HEK293 (cell line): ENCODE data around the gene SLC48A1.

Experiments
- CTCF ChIA-PET: fragments of 350-600 bp; formaldehyde crosslinking; extraction: SDS; loops from one replicate; lab custom pipeline; 2021; ENCODE audit warnings: antibody characterized with exemption; lab: Yijun Ruan, JAX
- POLR2A ChIA-PET: fragments of 300-600 bp; formaldehyde crosslinking; extraction: SDS; loops from one replicate; lab custom pipeline; 2020; ENCODE audit warnings: antibody characterized with exemption, inconsistent platforms; lab: Yijun Ruan, JAX
- H3K27ac ChIP-seq: fragments of 200-500 bp; sonication (Bioruptor generic); 2 replicates; pipeline ENCODE4 v1.5.1; 2014; ENCODE audit warnings: low read depth, low read length, control low read depth, inconsistent platforms; ENCODE audit errors: extremely low read depth
- H3K36me3 ChIP-seq, 2 experiments: fragments of 200-500 bp in 1 of 2; sonication (Bioruptor generic) in 1 of 2; 1 replicate in 1 of 2; 2 replicates in 1 of 2; pipeline ENCODE4 v1.5.1; 2014 to 2017; ENCODE audit warnings: inconsistent platforms in 2 of 2, low read length in 2 of 2; ENCODE audit not compliant: control insufficient read depth in 2 of 2, insufficient read depth in 1 of 2
- H3K4me1 ChIP-seq: fragments of 200-500 bp; sonication (Bioruptor generic); 2 replicates; pipeline ENCODE4 v1.5.1; 2014; ENCODE audit warnings: mild to moderate bottlenecking, low read length, inconsistent platforms; ENCODE audit not compliant: control insufficient read depth, insufficient read depth
- H3K4me3 ChIP-seq: 2 replicates; pipeline ENCODE4 v1.5.1; 2011; ENCODE audit warnings: low read depth, mild to moderate bottlenecking, control low read depth, low read length, moderate library complexity
- H3K9me3 ChIP-seq: fragments of 200-500 bp; sonication (Bioruptor generic); 2 replicates; pipeline ENCODE4 v1.5.1; 2014; ENCODE audit warnings: low read depth, low read length, inconsistent platforms; ENCODE audit not compliant: control insufficient read depth, insufficient read depth
- EGR2 ChIP-seq: fragments of 450-650 bp; formaldehyde crosslinking; IDR thresholded peaks from 2 replicates; pipeline ENCODE4 v1.5.1; 2016; ENCODE audit warnings: low read depth, missing biosample characterization, missing genetic modification characterization
- RBAK ChIP-seq: fragments of 450-650 bp; formaldehyde crosslinking; IDR thresholded peaks from 2 replicates; pipeline ENCODE4 v1.5.1; 2016; ENCODE audit warnings: missing biosample characterization, missing genetic modification characterization
- SCRT1 ChIP-seq: fragments of 450-650 bp; formaldehyde crosslinking; IDR thresholded peaks from 2 replicates; pipeline ENCODE4 v1.5.1; 2016; ENCODE audit warnings: missing biosample characterization, missing genetic modification characterization, borderline replicate concordance
- SCRT2 ChIP-seq: fragments of 450-650 bp; formaldehyde crosslinking; IDR thresholded peaks from 2 replicates; pipeline ENCODE4 v1.5.1; 2016; ENCODE audit warnings: missing biosample characterization, missing genetic modification characterization
- ZBTB20 ChIP-seq: fragments of 450-650 bp; formaldehyde crosslinking; IDR thresholded peaks from 2 replicates; pipeline ENCODE4 v1.5.1; 2016; ENCODE audit warnings: missing biosample characterization, missing genetic modification characterization
- ZBTB48 ChIP-seq: fragments of 450-650 bp; formaldehyde crosslinking; IDR thresholded peaks from 2 replicates; pipeline ENCODE4 v1.5.1; 2016; ENCODE audit warnings: missing biosample characterization, missing genetic modification characterization
- ZBTB8A ChIP-seq: fragments of 450-650 bp; formaldehyde crosslinking; IDR thresholded peaks from 2 replicates; pipeline ENCODE4 v1.5.1; 2016; ENCODE audit warnings: missing biosample characterization, missing genetic modification characterization
- ZFHX2 ChIP-seq: fragments of 450-650 bp; formaldehyde crosslinking; conservative IDR thresholded peaks from 2 replicates; pipeline ENCODE4 v1.5.1; 2016; ENCODE audit warnings: missing biosample characterization, missing genetic modification characterization
- ZNF146 ChIP-seq: fragments of 450-650 bp; formaldehyde crosslinking; IDR thresholded peaks from 2 replicates; pipeline ENCODE4 v1.5.1; 2016; ENCODE audit warnings: missing biosample characterization, missing genetic modification characterization
- ZNF211 ChIP-seq: fragments of 450-650 bp; formaldehyde crosslinking; IDR thresholded peaks from 2 replicates; pipeline ENCODE4 v1.5.1; 2016; ENCODE audit warnings: low read depth, missing biosample characterization, missing genetic modification characterization
- ZNF341 ChIP-seq: fragments of 450-650 bp; formaldehyde crosslinking; IDR thresholded peaks from 2 replicates; pipeline ENCODE4; 2016; ENCODE audit warnings: low read depth, missing biosample characterization, missing genetic modification characterization
- ZNF37A ChIP-seq: fragments of 450-650 bp; IDR thresholded peaks from 2 replicates; pipeline ENCODE4 v1.5.1; 2018; ENCODE audit warnings: missing biosample characterization, missing genetic modification characterization
- ZNF426 ChIP-seq: fragments of 450-650 bp; formaldehyde crosslinking; IDR thresholded peaks from 2 replicates; pipeline ENCODE4 v1.5.1; 2017; ENCODE audit warnings: missing biosample characterization, missing genetic modification characterization, mild to moderate bottlenecking, inconsistent platforms, moderate library complexity
- ZNF501 ChIP-seq: fragments of 450-650 bp; formaldehyde crosslinking; IDR thresholded peaks from 2 replicates; pipeline ENCODE4 v1.5.1; 2016; ENCODE audit warnings: missing biosample characterization, missing genetic modification characterization
- ZNF529 ChIP-seq: fragments of 450-650 bp; formaldehyde crosslinking; IDR thresholded peaks from 2 replicates; pipeline ENCODE4 v1.5.1; 2017; ENCODE audit warnings: missing genetic modification characterization, missing biosample characterization; ENCODE audit not compliant: insufficient replicate concordance
- ZNF660 ChIP-seq: fragments of 450-650 bp; IDR thresholded peaks from 2 replicates; pipeline ENCODE4 v1.5.1; 2018; ENCODE audit warnings: missing biosample characterization, mild to moderate bottlenecking, missing genetic modification characterization
- ZNF837 ChIP-seq: fragments of 450-650 bp; formaldehyde crosslinking; IDR thresholded peaks from 2 replicates; pipeline ENCODE4 v1.5.1; 2016; ENCODE audit warnings: missing biosample characterization, missing genetic modification characterization
- TF ChIP-seq, protein P1 (sequence below): fragments of 450-650 bp; formaldehyde crosslinking; IDR thresholded peaks from 2 replicates; pipeline ENCODE4 v1.5.1; 2016; ENCODE audit warnings: missing biosample characterization, missing genetic modification characterization
- TF ChIP-seq, protein P2 (sequence below): fragments of 450-650 bp; formaldehyde crosslinking; IDR thresholded peaks from 2 replicates; pipeline ENCODE4 v1.5.1; 2016; ENCODE audit warnings: missing biosample characterization, missing genetic modification characterization
- TF ChIP-seq, protein P3 (sequence below): fragments of 450-650 bp; formaldehyde crosslinking; IDR thresholded peaks from 2 replicates; pipeline ENCODE4 v1.5.1; 2017; ENCODE audit warnings: missing biosample characterization, missing genetic modification characterization
- TF ChIP-seq, protein P4 (sequence below): fragments of 450-650 bp; IDR thresholded peaks from 2 replicates; pipeline ENCODE4 v1.5.1; 2018; ENCODE audit warnings: missing biosample characterization, missing genetic modification characterization

Gene SLC48A1

DNA sequence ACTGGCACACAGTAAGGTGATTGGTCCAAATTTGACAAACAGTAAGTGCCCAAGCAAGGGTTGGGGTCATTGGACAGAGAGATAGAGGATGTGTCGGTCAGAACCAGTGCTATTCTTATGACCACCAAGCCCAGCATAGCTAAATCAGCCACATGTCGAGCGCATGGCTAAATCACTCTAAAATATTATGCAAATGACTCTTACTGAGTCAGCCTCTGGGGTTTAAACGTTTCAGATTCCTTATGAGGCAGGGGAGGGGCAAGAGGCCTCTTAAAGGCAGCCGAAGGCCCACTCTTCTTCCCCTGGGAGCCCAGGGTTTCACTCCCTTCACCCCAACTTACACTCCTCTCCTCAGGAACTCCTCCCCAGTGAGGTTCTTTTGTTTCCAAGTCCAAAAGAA, 47.1 kb upstream of the SLC48A1 start:
- Histone ChIP-seq H3K9me3 (no peaks in the 10 kb centered on the region), H3K27ac (no peak overlapping the region), H3K4me1 (no peaks in the 10 kb centered on the region), H3K4me3 (no peak overlapping the region), H3K36me3 (no peaks in the 10 kb centered on the region)
- ChIA-PET POLR2A (no interaction called here), CTCF (interaction anchor here (0.6 to 22.5 kb wide), 9 partner anchors 10 to 432 kb away, joined by 3 to 353 read pairs (median 4); partner anchors contain the start of gene ASB8)
- no peak for TF ChIP-seq ZBTB8A (tag by site-specific recombination)
- TF ChIP-seq, protein P1, sequence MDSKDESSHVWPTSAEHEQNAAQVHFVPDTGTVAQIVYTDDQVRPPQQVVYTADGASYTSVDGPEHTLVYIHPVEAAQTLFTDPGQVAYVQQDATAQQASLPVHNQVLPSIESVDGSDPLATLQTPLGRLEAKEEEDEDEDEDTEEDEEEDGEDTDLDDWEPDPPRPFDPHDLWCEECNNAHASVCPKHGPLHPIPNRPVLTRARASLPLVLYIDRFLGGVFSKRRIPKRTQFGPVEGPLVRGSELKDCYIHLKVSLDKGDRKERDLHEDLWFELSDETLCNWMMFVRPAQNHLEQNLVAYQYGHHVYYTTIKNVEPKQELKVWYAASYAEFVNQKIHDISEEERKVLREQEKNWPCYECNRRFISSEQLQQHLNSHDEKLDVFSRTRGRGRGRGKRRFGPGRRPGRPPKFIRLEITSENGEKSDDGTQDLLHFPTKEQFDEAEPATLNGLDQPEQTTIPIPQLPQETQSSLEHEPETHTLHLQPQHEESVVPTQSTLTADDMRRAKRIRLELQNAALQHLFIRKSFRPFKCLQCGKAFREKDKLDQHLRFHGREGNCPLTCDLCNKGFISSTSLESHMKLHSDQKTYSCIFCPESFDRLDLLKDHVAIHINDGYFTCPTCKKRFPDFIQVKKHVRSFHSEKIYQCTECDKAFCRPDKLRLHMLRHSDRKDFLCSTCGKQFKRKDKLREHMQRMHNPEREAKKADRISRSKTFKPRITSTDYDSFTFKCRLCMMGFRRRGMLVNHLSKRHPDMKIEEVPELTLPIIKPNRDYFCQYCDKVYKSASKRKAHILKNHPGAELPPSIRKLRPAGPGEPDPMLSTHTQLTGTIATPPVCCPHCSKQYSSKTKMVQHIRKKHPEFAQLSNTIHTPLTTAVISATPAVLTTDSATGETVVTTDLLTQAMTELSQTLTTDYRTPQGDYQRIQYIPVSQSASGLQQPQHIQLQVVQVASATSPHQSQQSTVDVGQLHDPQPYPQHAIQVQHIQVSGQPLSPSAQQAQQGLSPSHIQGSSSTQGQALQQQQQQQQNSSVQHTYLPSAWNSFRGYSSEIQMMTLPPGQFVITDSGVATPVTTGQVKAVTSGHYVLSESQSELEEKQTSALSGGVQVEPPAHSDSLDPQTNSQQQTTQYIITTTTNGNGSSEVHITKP (tag by site-specific recombination) = no peak
- TF ChIP-seq ZNF501 (tag by site-specific recombination) = no peak
- TF ChIP-seq ZFHX2 (tag by site-specific recombination) = no peak
- TF ChIP-seq, protein P2, sequence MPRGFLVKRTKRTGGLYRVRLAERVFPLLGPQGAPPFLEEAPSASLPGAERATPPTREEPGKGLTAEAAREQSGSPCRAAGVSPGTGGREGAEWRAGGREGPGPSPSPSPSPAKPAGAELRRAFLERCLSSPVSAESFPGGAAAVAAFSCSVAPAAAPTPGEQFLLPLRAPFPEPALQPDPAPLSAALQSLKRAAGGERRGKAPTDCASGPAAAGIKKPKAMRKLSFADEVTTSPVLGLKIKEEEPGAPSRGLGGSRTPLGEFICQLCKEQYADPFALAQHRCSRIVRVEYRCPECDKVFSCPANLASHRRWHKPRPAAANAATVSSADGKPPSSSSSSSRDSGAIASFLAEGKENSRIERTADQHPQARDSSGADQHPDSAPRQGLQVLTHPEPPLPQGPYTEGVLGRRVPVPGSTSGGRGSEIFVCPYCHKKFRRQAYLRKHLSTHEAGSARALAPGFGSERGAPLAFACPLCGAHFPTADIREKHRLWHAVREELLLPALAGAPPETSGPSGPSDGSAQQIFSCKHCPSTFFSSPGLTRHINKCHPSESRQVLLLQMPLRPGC (tag by site-specific recombination) = no peak
- no peak for TF ChIP-seq ZNF146
- TF ChIP-seq ZNF37A = no peak
- TF ChIP-seq ZNF837 (tag by site-specific recombination) = no peak
- no peak for TF ChIP-seq SCRT1 (tag by site-specific recombination)
- TF ChIP-seq ZNF341 = no peak
- TF ChIP-seq ZNF426 (tag by site-specific recombination) = no peak
- TF ChIP-seq RBAK (tag by site-specific recombination) = no peak
- TF ChIP-seq ZBTB48 (tag by site-specific recombination) = no peak
- TF ChIP-seq, protein P3, sequence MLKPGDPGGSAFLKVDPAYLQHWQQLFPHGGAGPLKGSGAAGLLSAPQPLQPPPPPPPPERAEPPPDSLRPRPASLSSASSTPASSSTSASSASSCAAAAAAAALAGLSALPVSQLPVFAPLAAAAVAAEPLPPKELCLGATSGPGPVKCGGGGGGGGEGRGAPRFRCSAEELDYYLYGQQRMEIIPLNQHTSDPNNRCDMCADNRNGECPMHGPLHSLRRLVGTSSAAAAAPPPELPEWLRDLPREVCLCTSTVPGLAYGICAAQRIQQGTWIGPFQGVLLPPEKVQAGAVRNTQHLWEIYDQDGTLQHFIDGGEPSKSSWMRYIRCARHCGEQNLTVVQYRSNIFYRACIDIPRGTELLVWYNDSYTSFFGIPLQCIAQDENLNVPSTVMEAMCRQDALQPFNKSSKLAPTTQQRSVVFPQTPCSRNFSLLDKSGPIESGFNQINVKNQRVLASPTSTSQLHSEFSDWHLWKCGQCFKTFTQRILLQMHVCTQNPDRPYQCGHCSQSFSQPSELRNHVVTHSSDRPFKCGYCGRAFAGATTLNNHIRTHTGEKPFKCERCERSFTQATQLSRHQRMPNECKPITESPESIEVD (tag by site-specific recombination) = no peak
- no peak for TF ChIP-seq ZNF660 (tag by site-specific recombination)
- TF ChIP-seq ZNF211 (tag by site-specific recombination) = no peak

DNA sequence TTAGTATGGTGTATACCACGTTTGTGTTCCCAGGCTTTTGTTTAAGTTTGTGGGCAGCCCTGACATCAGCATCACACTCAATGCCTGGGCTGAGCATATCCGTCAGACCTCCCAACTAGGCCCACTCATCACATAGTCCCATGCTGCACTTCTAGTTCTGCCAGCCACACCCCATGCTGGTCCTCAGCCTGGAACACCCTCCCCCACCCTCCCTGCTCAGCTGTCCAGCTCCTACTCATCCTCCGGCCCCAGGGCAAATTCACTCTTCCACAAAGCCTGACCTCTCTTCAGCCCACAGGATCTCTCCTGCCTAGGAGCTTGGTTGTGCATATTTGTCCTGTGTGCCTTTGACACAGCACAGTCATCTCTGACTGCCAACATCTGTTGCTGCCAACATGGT, 43.8 kb upstream of the SLC48A1 start:
- POLR2A ChIA-PET = no interaction called here
- CTCF ChIA-PET = interaction anchor here (1.2 to 22.5 kb wide), 4 partner anchors 13 to 109 kb away, joined by 5 to 353 read pairs (median 10); no protein-coding TSS in a partner anchor
- no peaks in the 10 kb centered on the region for H3K4me1 ChIP-seq
- TF ChIP-seq EGR2 (tag by site-specific recombination) = peak; percentile 83
- TF ChIP-seq ZBTB20 (tag by site-specific recombination) = 0 out of 2 replicates have a peak, but pooled peaks have one; percentile 19
- TF ChIP-seq, protein P4, sequence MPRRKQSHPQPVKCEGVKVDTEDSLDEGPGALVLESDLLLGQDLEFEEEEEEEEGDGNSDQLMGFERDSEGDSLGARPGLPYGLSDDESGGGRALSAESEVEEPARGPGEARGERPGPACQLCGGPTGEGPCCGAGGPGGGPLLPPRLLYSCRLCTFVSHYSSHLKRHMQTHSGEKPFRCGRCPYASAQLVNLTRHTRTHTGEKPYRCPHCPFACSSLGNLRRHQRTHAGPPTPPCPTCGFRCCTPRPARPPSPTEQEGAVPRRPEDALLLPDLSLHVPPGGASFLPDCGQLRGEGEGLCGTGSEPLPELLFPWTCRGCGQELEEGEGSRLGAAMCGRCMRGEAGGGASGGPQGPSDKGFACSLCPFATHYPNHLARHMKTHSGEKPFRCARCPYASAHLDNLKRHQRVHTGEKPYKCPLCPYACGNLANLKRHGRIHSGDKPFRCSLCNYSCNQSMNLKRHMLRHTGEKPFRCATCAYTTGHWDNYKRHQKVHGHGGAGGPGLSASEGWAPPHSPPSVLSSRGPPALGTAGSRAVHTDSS (tag by site-specific recombination) = 0 out of 2 replicates have a peak, but pooled peaks have one; percentile 17
- 0 out of 2 replicates have a peak, but pooled peaks have one; percentile 31 for TF ChIP-seq SCRT2
- peak; percentile 52 for TF ChIP-seq ZFHX2 (tag by site-specific recombination)
- no peak for TF ChIP-seq ZNF529 (tag by site-specific recombination)
- no peak for TF ChIP-seq ZBTB48 (tag by site-specific recombination)
- no peak overlapping the region for H3K27ac ChIP-seq
- no peak overlapping the region for H3K4me3 ChIP-seq
- H3K36me3 ChIP-seq = no peaks in the 10 kb centered on the region
- no peaks in the 10 kb centered on the region for H3K9me3 ChIP-seq
